ENCODE measurements around the gene EFCC1.

GRCh38 chr3:128965818-128966217 lies 35.3 kb upstream of the EFCC1 start:
- TF ChIP-seq GATA3 (IDR thresholded peaks at IDR 0.05; ENCODE audit: low read depth, low read length) = no peak
- TF ChIP-seq GATA2 (IDR thresholded peaks at IDR 0.05; ENCODE audit: low read depth, low read length) = no peak

All from SH-SY5Y (cell line).